PC-3 (cell line): ENCODE data around the gene ALPG.

Experiments
- EZH2 ChIP-seq: fragments of 300-600 bp; sonication (generic); IDR thresholded peaks from one replicate; pipeline ENCODE4 v1.6.1; 2017; ENCODE audit warnings: antibody characterized with exemption, mild to moderate bottlenecking, low read length; ENCODE audit not compliant: unreplicated experiment
- EZH2phosphoT487 ChIP-seq: fragments of 300-600 bp; sonication (generic); IDR thresholded peaks from 2 replicates; pipeline ENCODE4 v1.6.1; 2018; ENCODE audit warnings: mild to moderate bottlenecking, antibody characterized with exemption, low read length, borderline replicate concordance
- TF ChIP-seq, protein P1 (sequence below): fragments of 300-600 bp; sonication (generic); conservative IDR thresholded peaks from 2 replicates; pipeline ENCODE4 v1.5.1; 2017; ENCODE audit warnings: antibody characterized with exemption, low read depth, mild to moderate bottlenecking, low read length

DNA sequence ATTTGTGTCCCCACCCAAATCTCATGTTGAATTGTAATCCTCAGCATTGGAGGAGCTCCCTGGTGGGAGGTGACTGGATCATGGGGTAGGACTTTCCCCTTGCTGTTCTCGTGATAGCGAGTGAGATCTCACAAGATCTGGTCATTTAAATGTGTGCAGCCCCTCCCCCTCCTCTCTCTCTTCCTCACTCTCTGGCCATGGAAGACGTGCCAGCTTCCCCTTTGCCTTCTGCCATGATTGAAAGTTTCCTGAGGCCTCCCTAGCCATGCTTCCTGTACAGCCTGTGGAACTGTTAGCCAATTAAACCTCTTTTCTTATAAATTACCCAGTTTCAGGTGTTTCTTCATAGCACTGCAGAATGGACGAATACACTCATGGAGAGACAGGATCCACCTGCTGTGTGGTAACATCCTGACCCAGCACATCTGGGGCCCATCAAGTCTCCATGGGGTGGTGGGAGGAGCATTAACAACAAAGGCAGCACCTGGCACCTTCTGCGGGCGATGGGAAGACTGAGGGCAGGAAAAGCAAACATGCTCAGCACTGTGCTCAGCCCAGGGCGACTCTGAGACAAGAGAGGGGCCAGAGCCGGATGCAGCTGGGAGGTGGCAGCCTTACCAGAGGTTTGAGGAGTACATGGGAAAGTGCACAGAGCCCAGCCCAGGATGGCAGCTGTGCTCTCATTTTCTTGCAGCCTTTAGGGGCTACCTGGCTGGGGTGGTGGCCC, 44.3 kb upstream of the ALPG start:
- TF ChIP-seq, protein P1, sequence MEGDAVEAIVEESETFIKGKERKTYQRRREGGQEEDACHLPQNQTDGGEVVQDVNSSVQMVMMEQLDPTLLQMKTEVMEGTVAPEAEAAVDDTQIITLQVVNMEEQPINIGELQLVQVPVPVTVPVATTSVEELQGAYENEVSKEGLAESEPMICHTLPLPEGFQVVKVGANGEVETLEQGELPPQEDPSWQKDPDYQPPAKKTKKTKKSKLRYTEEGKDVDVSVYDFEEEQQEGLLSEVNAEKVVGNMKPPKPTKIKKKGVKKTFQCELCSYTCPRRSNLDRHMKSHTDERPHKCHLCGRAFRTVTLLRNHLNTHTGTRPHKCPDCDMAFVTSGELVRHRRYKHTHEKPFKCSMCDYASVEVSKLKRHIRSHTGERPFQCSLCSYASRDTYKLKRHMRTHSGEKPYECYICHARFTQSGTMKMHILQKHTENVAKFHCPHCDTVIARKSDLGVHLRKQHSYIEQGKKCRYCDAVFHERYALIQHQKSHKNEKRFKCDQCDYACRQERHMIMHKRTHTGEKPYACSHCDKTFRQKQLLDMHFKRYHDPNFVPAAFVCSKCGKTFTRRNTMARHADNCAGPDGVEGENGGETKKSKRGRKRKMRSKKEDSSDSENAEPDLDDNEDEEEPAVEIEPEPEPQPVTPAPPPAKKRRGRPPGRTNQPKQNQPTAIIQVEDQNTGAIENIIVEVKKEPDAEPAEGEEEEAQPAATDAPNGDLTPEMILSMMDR = no peak
- TF ChIP-seq EZH2phosphoT487 = no peak
- TF ChIP-seq EZH2 = no peak
